Superior temporal gyrus (tissue), 1 donor: ENCODE data around the gene KDM4B.

Experiments
- DNase-seq: peaks from one replicate; pipeline ENCODE4 v3.0.0-alpha.2; 2016; ENCODE audit errors: extremely low spot score

Gene KDM4B

GRCh38 chr19:5091018-5091683 lies 122.2 kb downstream of the KDM4B start:
- DNase-seq: peak; percentile 59

GRCh38 chr19:5091684-5092480 lies 123.0 kb downstream of the KDM4B start:
- DNase-seq: no peak

GRCh38 chr19:5092481-5092843 lies 123.5 kb downstream of the KDM4B start:
- DNase-seq: no peak

GRCh38 chr19:5093297-5093928 lies 124.5 kb downstream of the KDM4B start:
- DNase-seq: no peak

GRCh38 chr19:5093948-5094718 lies 125.2 kb downstream of the KDM4B start:
- DNase-seq: no peak

GRCh38 chr19:5094768-5095567 lies 126.1 kb downstream of the KDM4B start:
- DNase-seq: no peak

GRCh38 chr19:5095568-5095850 lies 126.6 kb downstream of the KDM4B start:
- no peak for DNase-seq

- DNase-seq: no peak
These were observed 127.6 kb downstream of the KDM4B start for GRCh38 chr19:5096536-5096935.

GRCh38 chr19:5097331-5097930 lies 128.5 kb downstream of the KDM4B start:
- no peak for DNase-seq

- no peak for DNase-seq
These were observed 129.2 kb downstream of the KDM4B start for GRCh38 chr19:5097959-5098623.

GRCh38 chr19:5098646-5099045 lies 129.7 kb downstream of the KDM4B start:
- DNase-seq: no peak

- no peak for DNase-seq
These were observed 130.8 kb downstream of the KDM4B start for GRCh38 chr19:5099701-5100221.

GRCh38 chr19:5101871-5102270 lies 133.0 kb downstream of the KDM4B start:
- no peak for DNase-seq

- no peak for DNase-seq
These were observed 133.6 kb downstream of the KDM4B start for GRCh38 chr19:5102520-5102919.

- peak; percentile 51 for DNase-seq
These were observed 134.3 kb downstream of the KDM4B start for GRCh38 chr19:5103061-5103701.

- no peak for DNase-seq
These were observed 135.0 kb downstream of the KDM4B start for GRCh38 chr19:5103812-5104410.

- DNase-seq: no peak
These were observed 136.0 kb downstream of the KDM4B start for GRCh38 chr19:5104871-5105351.

GRCh38 chr19:5106191-5106726 lies 137.3 kb downstream of the KDM4B start:
- DNase-seq: no peak

GRCh38 chr19:5106971-5107370 lies 138.1 kb downstream of the KDM4B start:
- no peak for DNase-seq
